Measurements from ENCODE around the gene PXDN.
A peak's percentile ranks its signal among the peaks of the same experiment; 100 is the strongest.
"Not testable (repeated sequence)": the region's sequence is repeated elsewhere in the genome, so short reads cannot be mapped to it uniquely, and the experiment has no call there.

The PXDN gene

DNA sequence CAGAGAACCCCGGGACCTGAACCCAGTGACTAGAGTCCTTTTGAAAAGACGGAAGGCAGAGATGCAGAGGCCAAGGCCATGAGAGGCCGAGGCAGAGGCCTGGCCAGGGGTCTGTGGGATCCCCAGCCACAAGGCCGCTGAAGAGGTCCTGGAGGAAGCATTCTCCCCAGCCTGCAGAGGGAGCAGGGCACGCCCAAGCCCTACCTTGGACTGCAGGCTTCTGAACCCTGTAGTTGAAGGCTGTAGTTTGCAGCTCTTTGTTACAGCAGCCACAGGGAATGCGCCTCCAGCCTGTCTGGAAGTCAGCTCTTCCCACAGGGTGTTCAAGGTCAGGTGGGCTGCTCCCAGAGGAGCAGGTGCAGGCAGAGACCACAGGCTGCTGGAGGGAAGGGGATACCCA, 22.1 kb upstream of the PXDN start:
- peaks cover 18% of the 10 kb centered on the region for H3K27me3 Mint-ChIP-seq (ENCODE audit: low read depth)
- H3K4me1 Mint-ChIP-seq, result no peaks in the 10 kb centered on the region
- H3K36me3 Mint-ChIP-seq (ENCODE audit: low read depth), result no peaks in the 10 kb centered on the region
- no peak for TF ChIP-seq CTCF (IDR thresholded peaks at IDR 0.05; ENCODE audit: unreplicated experiment in 3 of 3)
- peaks cover 9% of the 10 kb centered on the region for H3K9me3 Mint-ChIP-seq
- no peak overlapping the region for H3K4me3 Mint-ChIP-seq
- no peak overlapping the region for H3K27ac Mint-ChIP-seq

- not testable (repeated sequence) for H3K4me3 Mint-ChIP-seq; H3K27ac Mint-ChIP-seq; H3K36me3 Mint-ChIP-seq (ENCODE audit: low read depth); H3K4me1 Mint-ChIP-seq
- peaks cover 23% of the 10 kb centered on the region for H3K27me3 Mint-ChIP-seq (ENCODE audit: low read depth)
- H3K9me3 Mint-ChIP-seq, result peaks cover 13% of the 10 kb centered on the region
These were observed 20.9 kb upstream of the PXDN start for GRCh38 chr2:1765201-1765600.

GRCh38 chr2:1759611-1759930, 15.3 kb upstream of the PXDN start:
- Mint-ChIP-seq H3K27ac (no peak overlapping the region), H3K4me1 (peaks cover 26% of the 10 kb centered on the region), H3K9me3 (peaks cover 20% of the 10 kb centered on the region), H3K27me3 (ENCODE audit: low read depth) (peaks cover 21% of the 10 kb centered on the region), H3K4me3 (no peak overlapping the region), H3K36me3 (ENCODE audit: low read depth) (no peaks in the 10 kb centered on the region)
- TF ChIP-seq CTCF (IDR thresholded peaks at IDR 0.05; ENCODE audit: unreplicated experiment in 3 of 3), result no peak

GRCh38 chr2:1758774-1759610, 14.7 kb upstream of the PXDN start:
- TF ChIP-seq CTCF (IDR thresholded peaks at IDR 0.05; ENCODE audit: unreplicated experiment in 3 of 3), result no peak
- Mint-ChIP-seq H3K36me3 (ENCODE audit: low read depth) (no peaks in the 10 kb centered on the region), H3K27me3 (ENCODE audit: low read depth) (peaks cover 25% of the 10 kb centered on the region), H3K4me1 (peaks cover 26% of the 10 kb centered on the region), H3K4me3 (no peak overlapping the region), H3K27ac (peak overlapping the region; percentile 30 to 84 (median 81)), H3K9me3 (peaks cover 24% of the 10 kb centered on the region)

- H3K36me3 Mint-ChIP-seq (ENCODE audit: low read depth), result no peaks in the 10 kb centered on the region
- H3K27ac Mint-ChIP-seq, result peak overlapping the region; percentile 30 to 84 (median 81)
- peaks cover 26% of the 10 kb centered on the region for H3K27me3 Mint-ChIP-seq (ENCODE audit: low read depth)
- H3K4me3 Mint-ChIP-seq, result no peak overlapping the region
- peaks cover 26% of the 10 kb centered on the region for H3K4me1 Mint-ChIP-seq
- peaks cover 26% of the 10 kb centered on the region for H3K9me3 Mint-ChIP-seq
- TF ChIP-seq CTCF (IDR thresholded peaks at IDR 0.05; ENCODE audit: unreplicated experiment in 3 of 3), result no peak
These were observed 13.9 kb upstream of the PXDN start for GRCh38 chr2:1758171-1758570.

- H3K9me3 Mint-ChIP-seq, result peaks cover 22% of the 10 kb centered on the region
- H3K27ac Mint-ChIP-seq, result peak overlapping the region; percentile 30 to 84 (median 81)
- H3K4me3 Mint-ChIP-seq, result no peak overlapping the region
- TF ChIP-seq CTCF (IDR thresholded peaks at IDR 0.05; ENCODE audit: unreplicated experiment in 3 of 3), result no peak
- no peaks in the 10 kb centered on the region for H3K36me3 Mint-ChIP-seq (ENCODE audit: low read depth)
- peaks cover 24% of the 10 kb centered on the region for H3K27me3 Mint-ChIP-seq (ENCODE audit: low read depth)
- H3K4me1 Mint-ChIP-seq, result peaks cover 26% of the 10 kb centered on the region
These were observed 13.3 kb upstream of the PXDN start for GRCh38 chr2:1757567-1757966.

DNA sequence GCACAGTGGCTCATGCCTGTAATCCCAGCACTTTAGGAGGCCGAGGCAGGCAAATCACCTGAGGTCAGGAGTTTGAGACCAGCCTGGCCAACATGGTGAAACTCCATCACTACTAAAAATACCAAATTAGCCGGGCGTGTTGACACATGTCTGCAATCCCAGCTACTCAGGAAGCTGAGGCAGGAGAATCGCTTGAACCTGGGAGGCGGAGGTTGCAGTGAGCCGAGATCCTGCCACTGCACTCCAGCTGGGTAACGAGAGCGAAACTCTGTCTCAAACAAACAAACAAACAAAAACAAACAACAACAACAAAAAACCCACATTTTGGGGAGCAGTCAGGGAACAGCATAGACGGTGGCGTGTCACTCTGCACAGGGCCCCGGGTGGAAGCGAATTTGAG, 12.8 kb upstream of the PXDN start:
- peaks cover 26% of the 10 kb centered on the region for H3K4me1 Mint-ChIP-seq
- H3K27ac Mint-ChIP-seq; H3K36me3 Mint-ChIP-seq (ENCODE audit: low read depth); H3K4me3 Mint-ChIP-seq: not testable (repeated sequence)
- peaks cover 22% of the 10 kb centered on the region for H3K9me3 Mint-ChIP-seq
- peaks cover 22% of the 10 kb centered on the region for H3K27me3 Mint-ChIP-seq (ENCODE audit: low read depth)

Measured in nephron (organoid).